Measurements from ENCODE around the gene XXYLT1. TPM values are rescaled to one million over a fixed set of nuclear protein-coding genes. Genes with fewer than 3 reads are reported as not detected.

The XXYLT1 gene
- total RNA-seq, 2 donors from 2014 or later, result 1.3 to 4.2 TPM

DNA sequence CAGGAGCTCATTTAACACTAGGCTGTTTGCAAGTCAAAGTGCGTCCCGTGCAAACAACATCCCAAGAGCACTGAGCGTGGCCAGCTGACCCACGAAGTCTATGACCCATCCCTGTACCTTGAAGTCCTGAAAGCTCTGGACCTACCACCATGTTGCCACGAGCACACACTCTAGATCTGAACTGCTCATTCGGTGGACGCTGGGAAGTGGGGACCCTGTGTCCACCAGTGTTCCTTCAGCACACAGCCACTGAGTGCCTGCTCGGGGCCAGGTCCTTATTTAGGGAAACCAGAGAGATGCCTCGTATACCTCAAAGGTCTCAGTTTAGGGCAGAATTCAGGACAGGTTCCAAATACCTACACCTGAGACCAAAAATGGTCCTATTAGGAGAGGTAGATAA lies 236.9 kb downstream of the XXYLT1 start:
- intact Hi-C loops (cut with DNase I), result no loop called here
- ATAC-seq, result no peak
- 67 to 80% methylated on average over 7 to 9 of the region's 9 CpGs for WGBS, 2 donors

DNA sequence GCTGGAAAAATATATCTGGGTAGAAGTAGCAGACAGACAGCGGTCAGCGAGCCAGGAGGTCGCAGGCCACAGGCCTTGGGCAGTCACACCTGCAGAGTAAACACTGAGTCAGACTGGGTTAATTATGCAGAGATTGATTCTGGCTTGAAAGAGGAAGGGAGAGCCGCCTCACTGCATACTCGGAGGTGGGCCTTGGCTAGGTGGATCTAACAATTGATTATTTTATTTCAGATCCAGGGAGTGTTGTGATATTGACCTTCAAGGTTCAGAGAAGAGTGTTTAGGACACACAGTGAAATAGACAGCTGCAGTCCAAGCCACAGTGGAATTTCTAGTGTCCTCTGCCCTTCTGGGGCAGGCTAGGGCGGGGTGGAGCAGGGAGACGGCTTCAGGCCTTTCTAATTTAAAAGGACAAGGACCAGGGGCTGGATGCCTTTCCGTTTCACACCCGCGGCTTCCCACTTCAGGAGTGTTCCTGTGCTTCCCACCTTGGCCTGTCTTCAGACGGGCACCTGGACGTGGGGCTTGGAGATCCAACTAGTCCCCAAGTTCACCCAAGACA lies 237.3 kb downstream of the XXYLT1 start:
- DNase-seq (peak; percentile 61 to 77 (median 66)), ATAC-seq (peak; percentile 85)
- 24 to 35% methylated on average over 11 to 12 of the region's 12 CpGs for WGBS, 2 donors

More for the DNA sequence above, 236.9 kb downstream of the XXYLT1 start:
- Histone ChIP-seq H3K4me1 (peaks cover 45% of the 10 kb centered on the region), H3K36me3 (replicated peaks in 1 of 2; ENCODE audit: insufficient read depth in 1 of 2, low read depth in 2 of 2) (no peaks in the 10 kb centered on the region), H3K9me3 (no peaks in the 10 kb centered on the region), H3K27me3 (no peaks in the 10 kb centered on the region), H3K4me3 (no peak overlapping the region), H3K27ac (peak overlapping the region; percentile 39 to 65 (median 47))
- TF ChIP-seq, protein P1, sequence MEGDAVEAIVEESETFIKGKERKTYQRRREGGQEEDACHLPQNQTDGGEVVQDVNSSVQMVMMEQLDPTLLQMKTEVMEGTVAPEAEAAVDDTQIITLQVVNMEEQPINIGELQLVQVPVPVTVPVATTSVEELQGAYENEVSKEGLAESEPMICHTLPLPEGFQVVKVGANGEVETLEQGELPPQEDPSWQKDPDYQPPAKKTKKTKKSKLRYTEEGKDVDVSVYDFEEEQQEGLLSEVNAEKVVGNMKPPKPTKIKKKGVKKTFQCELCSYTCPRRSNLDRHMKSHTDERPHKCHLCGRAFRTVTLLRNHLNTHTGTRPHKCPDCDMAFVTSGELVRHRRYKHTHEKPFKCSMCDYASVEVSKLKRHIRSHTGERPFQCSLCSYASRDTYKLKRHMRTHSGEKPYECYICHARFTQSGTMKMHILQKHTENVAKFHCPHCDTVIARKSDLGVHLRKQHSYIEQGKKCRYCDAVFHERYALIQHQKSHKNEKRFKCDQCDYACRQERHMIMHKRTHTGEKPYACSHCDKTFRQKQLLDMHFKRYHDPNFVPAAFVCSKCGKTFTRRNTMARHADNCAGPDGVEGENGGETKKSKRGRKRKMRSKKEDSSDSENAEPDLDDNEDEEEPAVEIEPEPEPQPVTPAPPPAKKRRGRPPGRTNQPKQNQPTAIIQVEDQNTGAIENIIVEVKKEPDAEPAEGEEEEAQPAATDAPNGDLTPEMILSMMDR (IDR thresholded peaks at IDR 0.05), result no peak
- TF ChIP-seq POLR2A (IDR thresholded peaks at IDR 0.05), result no peak
- no peak for DNase-seq

DNA sequence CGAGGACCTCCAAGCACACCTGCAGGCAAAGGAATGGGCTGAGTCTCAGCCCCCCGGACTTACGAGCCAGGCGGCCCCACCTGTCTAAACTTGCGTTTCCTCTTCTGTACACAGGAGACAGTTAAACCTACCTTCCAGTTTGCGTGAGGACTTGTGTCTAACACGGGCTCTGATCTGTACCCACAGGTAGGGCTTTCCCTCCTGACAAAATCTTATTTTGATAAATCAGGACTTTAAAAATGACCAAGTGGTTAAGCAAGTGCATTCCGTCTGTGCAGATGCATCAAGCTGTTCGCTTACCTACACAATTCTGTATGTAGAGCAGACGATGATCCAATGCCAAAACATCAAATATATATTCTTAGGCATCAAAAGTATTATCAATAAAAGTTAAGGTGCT lies 238.0 kb downstream of the XXYLT1 start:
- ATAC-seq (no peak), DNase-seq (no peak)
- TF ChIP-seq POLR2A (IDR thresholded peaks at IDR 0.05), result no peak
- TF ChIP-seq, protein P1 (IDR thresholded peaks at IDR 0.05), result no peak
- intact Hi-C loops (cut with DNase I), result no loop called here
- Histone ChIP-seq H3K9me3 (no peaks in the 10 kb centered on the region), H3K36me3 (replicated peaks in 1 of 2; ENCODE audit: insufficient read depth in 1 of 2, low read depth in 2 of 2) (no peaks in the 10 kb centered on the region), H3K4me1 (peaks cover 45% of the 10 kb centered on the region), H3K27ac (peak overlapping the region in 3 of 4 donors; percentile 39 to 65 (median 55)), H3K4me3 (no peak overlapping the region), H3K27me3 (no peaks in the 10 kb centered on the region)
- 84 to 86% methylated on average over 9 to 10 of the region's 10 CpGs for whole genome bisulfite sequencing, 2 donors

More for the DNA sequence above, 237.3 kb downstream of the XXYLT1 start:
- intact Hi-C loops (cut with DNase I), result no loop called here
- Histone ChIP-seq H3K9me3 (no peaks in the 10 kb centered on the region), H3K27me3 (no peaks in the 10 kb centered on the region), H3K27ac (peak overlapping the region; percentile 39 to 65 (median 47)), H3K4me1 (peaks cover 45% of the 10 kb centered on the region), H3K4me3 (no peak overlapping the region), H3K36me3 (replicated peaks in 1 of 2; ENCODE audit: insufficient read depth in 1 of 2, low read depth in 2 of 2) (no peaks in the 10 kb centered on the region)
- TF ChIP-seq, protein P1 (IDR thresholded peaks at IDR 0.05), result no peak
- no peak for TF ChIP-seq POLR2A (IDR thresholded peaks at IDR 0.05)

DNA sequence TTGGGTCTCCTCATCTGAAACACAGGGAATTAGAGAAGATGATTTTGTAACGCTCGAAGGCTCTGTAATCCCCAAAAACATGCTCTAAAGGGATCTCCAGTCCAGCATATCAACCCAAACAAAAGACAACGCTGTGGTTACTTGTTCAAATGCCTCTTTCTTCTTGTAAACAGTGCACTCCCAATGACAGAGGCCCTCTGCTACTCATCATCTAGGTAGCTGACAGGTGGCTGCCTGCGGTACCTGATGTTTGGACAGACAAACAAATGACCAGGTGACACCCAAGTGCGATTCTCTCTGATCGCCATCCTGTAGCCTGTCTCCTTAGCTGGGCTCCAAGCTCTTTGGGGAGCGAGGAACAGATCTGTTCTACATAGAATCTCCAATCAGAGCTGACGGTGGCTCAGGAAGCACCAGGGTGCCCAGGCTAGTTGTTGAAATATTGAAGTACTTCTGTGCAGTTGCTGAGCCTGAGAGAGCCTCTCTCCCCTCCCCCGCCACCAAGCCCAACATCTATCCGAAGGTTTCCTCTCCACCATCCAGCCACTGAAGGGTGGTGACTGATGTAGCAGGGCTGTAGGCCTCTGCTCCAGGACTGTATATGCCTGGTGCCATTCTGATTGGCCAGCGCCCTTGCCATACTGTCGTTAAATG lies 238.7 kb downstream of the XXYLT1 start:
- no peaks in the 10 kb centered on the region for H3K9me3 ChIP-seq
- H3K4me3 ChIP-seq, result no peak overlapping the region
- DNase-seq (no peak), ATAC-seq (no peak)
- no peaks in the 10 kb centered on the region for H3K27me3 ChIP-seq
- 73 to 84% methylated on average over 11 to 12 of the region's 12 CpGs for WGBS, 2 donors
- intact Hi-C loops (cut with DNase I), result no loop called here
- H3K4me1 ChIP-seq, result peaks cover 45% of the 10 kb centered on the region
- H3K27ac ChIP-seq, result peak overlapping the region in 3 of 4 donors; percentile 27 to 65 (median 55)
- TF ChIP-seq, protein P1 (IDR thresholded peaks at IDR 0.05), result no peak
- no peak for TF ChIP-seq POLR2A (IDR thresholded peaks at IDR 0.05)
- no peaks in the 10 kb centered on the region for H3K36me3 ChIP-seq (replicated peaks in 1 of 2; ENCODE audit: insufficient read depth in 1 of 2, low read depth in 2 of 2)
